Stimulated activated CD4-positive, alpha-beta T cell treated with anti-CD3 and anti-CD28 coated beads, Interleukin-2, amount 100 ng/mL, for 48 hours (primary cell): ENCODE data around the gene FOLH1.
"Not testable (repeated sequence)": the region's sequence is repeated elsewhere in the genome, so short reads cannot be mapped to it uniquely, and the experiment has no call there.

ENCODE experiments used
- DNase-seq, 2 donors: peaks; one replicate each; pipeline ENCODE4 v3.0.0-alpha.2; 2020

The FOLH1 gene

DNA sequence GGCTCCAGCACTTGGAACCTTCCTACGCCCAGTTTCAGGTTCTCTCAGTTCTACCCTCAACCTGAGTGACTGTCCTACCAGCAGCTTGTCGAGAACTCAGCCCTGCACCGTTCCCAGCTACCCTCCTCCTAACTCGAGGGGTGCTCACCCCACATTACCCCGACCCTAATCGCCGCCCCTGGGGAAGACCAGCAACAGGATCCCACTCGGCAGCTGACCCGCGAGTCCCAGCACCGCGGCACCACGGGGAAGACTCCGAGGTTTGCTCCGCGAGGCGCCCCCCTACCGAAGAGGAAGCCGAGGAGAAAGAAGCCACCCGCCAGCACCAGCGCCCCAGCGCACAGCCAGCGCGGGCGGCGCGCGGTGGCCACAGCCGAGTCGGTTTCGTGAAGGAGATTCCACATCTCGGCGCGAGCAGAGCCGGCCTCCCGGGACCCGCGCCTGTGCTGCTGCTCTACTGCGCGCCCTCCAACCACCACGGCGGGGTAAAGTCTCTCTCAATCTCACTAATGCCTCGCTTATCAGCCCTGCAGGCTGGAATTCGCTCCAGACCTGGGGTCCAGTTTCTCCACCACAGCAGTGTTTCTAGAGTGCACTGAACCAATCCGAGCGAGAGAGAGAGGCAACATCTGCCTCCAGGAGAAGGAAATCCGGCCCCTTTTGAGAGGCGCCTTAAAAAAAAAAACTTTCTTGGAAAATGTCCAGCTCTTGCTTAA lies at the start of gene FOLH1:
Gene FOLH1 (minus strand): TSS at position 597 of the 716 bp plus-strand sequence. CDS start 193 bp downstream, at position 404.
- DNase-seq: no peak

GRCh38 chr11:49255148-49255547 lies 46.7 kb upstream of the FOLH1 start:
- not testable (repeated sequence) for DNase-seq

GRCh38 chr11:49251212-49251611 lies 42.8 kb upstream of the FOLH1 start:
- not testable (repeated sequence) for DNase-seq

GRCh38 chr11:49250398-49251115 lies 42.2 kb upstream of the FOLH1 start:
- not testable (repeated sequence) for DNase-seq

- DNase-seq: not testable (repeated sequence)
Observed at GRCh38 chr11:49249363-49249762, 41.0 kb upstream of the FOLH1 start.

DNA sequence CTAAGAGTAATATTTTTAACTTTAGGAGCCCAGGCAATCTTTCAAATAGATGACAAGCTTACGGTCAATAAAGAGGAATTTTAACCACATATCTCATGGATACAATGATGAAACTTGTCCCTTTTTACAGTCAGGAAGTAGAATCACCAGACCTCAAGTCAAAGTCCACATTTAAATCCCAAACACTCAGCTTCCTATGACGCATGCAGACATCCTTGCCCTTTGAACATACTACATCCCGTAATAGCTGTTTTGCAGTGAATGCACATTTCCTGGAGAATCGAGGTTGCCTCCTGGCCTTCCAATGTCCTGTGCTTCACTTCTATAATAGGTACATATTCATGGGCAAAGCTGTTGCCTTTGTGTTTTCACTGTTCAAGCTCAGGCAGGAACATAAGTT lies 25.3 kb upstream of the FOLH1 start:
- DNase-seq: not testable (repeated sequence)

GRCh38 chr11:49233019-49233418 lies 24.6 kb upstream of the FOLH1 start:
- not testable (repeated sequence) for DNase-seq

- not testable (repeated sequence) for DNase-seq
Observed at GRCh38 chr11:49231725-49232124, 23.3 kb upstream of the FOLH1 start.

- DNase-seq: not testable (repeated sequence)
Observed at GRCh38 chr11:49230534-49230933, 22.1 kb upstream of the FOLH1 start.

DNA sequence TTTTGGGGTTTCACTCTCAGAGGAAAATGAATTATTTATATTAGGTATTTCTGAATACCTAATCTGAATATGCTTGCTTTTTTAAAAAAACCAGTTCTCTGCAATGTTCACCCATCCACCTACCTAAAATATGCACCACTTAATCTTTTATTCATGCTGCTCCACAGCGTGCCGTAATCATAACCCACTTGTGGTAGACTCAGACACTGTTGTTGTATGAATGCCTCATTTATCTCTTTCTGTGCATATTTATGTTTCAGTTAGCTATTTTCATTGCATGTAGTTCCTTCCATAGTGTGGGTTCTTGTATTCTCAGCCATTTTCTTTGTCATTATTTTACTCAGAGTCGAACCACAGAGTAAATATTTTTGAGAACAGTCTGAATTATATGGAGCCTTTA lies 21.6 kb upstream of the FOLH1 start:
- not testable (repeated sequence) for DNase-seq

DNA sequence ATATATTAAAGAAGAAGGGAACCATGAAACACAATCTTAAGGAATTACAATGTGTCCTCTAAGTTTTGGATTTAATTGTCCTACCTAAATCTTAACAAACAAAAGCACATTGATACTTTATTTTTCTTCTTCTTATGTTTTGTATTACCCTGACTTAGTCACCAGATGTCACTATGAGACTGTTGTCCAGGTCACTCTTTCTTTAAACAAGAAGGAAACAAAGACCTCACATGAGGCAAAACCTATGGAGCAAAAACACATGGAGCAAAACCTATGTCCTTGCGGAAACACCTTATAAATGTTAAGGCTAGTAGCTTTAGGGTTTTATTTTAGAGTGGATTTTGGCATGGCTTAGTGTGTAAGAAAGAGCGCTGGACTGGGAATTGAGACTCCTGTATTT lies 20.7 kb upstream of the FOLH1 start:
- not testable (repeated sequence) for DNase-seq

- not testable (repeated sequence) for DNase-seq
Observed at GRCh38 chr11:49225255-49225785, 16.9 kb upstream of the FOLH1 start.

DNA sequence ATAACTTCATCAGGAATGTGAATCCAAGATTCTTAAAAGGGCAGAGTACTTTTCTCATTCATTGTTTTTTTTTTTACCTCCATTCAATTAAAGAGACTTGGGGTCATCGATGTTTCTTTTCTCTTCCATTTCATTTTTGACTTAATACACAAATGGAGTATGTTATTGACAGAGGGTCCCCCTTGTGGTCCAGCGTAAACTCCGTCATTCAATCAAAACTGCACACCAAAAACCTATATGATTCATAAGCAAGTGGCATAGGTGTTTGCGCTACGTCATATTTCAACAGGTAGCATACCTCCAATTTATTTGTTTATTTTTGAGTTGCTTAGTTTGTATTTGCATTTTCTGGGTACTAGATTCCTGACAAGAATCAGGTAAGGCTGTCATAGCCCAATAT lies 12.7 kb upstream of the FOLH1 start:
- DNase-seq: no peak

GRCh38 chr11:49213026-49213560 lies 4.7 kb upstream of the FOLH1 start:
- DNase-seq: no peak

GRCh38 chr11:49206999-49207398 lies 1.4 kb downstream of the FOLH1 start:
- not testable (repeated sequence) for DNase-seq

DNA sequence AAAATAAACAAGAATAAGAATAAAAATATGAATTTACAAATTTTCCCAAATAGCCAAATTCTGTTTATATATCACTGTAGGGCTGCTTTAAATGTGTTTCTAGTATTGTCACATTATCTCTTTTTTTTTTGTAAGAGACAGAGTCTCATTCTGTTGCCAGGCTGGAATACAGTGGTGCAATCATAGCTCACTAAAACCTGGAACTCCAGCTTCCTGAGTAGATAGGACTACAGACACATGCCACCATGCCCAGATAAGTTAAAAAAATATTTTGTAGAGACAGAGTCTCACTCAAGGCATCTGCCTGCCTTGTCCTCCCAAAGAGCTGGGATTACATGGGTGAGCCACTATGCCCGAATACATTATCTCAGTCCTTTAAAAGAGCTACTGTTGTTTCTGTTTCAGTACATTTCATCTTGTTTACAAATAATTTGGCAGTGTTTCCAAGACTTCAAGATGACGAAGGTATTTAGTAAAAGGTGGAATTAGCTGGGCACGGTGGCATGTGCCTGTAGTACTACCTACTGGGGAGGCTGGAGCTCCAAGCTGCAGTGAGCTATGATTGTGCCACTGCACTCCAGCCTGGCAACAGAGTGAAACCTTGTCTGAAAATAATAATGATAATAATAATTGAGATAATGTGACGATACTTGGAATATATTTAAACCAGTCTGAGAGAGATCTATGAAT lies 6.0 kb downstream of the FOLH1 start:
- no peak for DNase-seq

DNA sequence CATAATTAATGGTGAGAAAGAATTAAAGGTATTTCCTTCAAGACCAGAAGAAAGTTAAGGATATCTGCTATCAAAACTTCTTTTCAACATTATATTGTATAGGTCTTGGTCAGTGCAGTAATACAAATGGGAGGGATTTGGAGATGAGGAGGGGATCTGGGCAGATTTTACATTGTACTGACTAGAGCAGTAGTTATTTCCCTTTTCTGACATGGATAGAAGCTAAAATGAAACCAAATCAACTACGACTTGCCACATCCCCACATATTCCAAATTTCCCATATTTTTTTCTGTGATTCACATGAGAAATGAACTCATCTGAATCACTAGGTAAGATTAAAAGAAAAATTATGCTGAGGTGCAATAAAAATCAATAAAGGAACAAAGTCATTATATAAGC lies 11.6 kb downstream of the FOLH1 start:
- not testable (repeated sequence) for DNase-seq

DNA sequence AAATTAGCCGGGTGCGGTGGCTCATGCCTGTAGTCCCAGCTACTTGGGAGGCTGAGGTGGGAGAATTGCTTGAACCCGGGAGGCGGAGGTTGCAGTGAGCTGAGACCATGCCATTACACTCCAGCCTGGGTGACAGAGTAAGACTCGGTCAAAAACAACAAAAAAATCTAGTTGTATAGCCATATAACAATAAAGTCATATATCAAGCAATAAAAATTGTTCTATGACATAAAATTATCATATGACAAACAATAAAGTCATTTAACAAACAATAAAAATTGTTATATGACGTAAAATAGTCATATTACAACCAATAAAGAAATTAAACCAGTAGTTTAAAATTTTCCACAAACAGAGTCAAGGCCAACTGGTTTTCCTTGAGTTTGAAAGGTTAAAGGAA lies 12.4 kb downstream of the FOLH1 start:
- not testable (repeated sequence) for DNase-seq

DNA sequence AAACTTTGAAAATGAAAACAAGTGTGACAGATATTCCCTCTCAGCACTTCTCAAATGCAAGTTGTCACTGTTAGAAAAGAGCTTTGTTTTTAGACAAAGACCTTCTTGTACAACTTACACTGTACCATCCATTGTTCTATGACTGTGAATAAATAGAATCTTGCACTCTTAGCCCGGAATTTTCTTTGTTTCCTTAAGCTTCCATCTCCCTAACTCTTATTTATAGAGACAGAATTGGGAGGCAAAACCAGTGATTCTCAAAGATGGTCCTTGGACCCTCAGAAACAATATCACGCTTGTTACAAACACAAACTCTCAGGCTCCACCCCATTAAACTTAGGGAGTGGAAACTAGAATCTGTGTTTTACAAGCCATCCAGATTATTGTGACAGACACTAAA lies 18.1 kb downstream of the FOLH1 start:
- not testable (repeated sequence) for DNase-seq

- DNase-seq: not testable (repeated sequence)
Observed at GRCh38 chr11:49186225-49186624, 22.2 kb downstream of the FOLH1 start.

GRCh38 chr11:49185597-49185996 lies 22.8 kb downstream of the FOLH1 start:
- not testable (repeated sequence) for DNase-seq

- not testable (repeated sequence) for DNase-seq
Observed at GRCh38 chr11:49184756-49185155, 23.6 kb downstream of the FOLH1 start.

DNA sequence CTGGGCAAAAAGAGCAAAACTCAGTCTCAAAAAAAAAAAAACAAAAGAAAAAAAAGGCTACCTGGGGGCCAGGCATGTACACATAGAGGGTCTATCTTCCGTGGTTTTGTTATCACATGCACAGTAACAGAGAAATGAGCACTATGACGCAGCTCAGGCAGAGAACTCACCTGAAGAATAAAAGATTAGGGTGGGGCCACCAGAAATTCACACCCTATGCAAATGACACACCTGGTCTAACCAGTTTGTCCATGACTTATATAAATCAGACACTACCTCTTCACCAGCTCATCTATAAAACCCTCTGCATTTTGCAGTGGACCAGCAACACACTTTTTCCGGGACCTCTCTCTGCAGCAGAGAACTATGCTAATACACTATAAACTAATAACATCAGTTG lies 30.5 kb downstream of the FOLH1 start:
- DNase-seq: not testable (repeated sequence)
